Measurements from ENCODE around the gene DGCR6L.
"Not testable (repeated sequence)": the region's sequence is repeated elsewhere in the genome, so short reads cannot be mapped to it uniquely, and the experiment has no call there.

DGCR6L gene

GRCh38 chr22:20273758-20274181 is 46.1 kb downstream of the DGCR6L start:
- DNase-seq = no peak

- no peak for DNase-seq
Observed at GRCh38 chr22:20272700-20273099, 47.2 kb downstream of the DGCR6L start.

- no peak for DNase-seq
Observed at GRCh38 chr22:20272174-20272573, 47.7 kb downstream of the DGCR6L start.

GRCh38 chr22:20271114-20271994 is 48.5 kb downstream of the DGCR6L start:
- DNase-seq = no peak

GRCh38 chr22:20270190-20271113 is 49.4 kb downstream of the DGCR6L start:
- not testable (repeated sequence) for DNase-seq

GRCh38 chr22:20269673-20270072 is 50.2 kb downstream of the DGCR6L start:
- not testable (repeated sequence) for DNase-seq

- not testable (repeated sequence) for DNase-seq
Observed at GRCh38 chr22:20269201-20269600, 50.7 kb downstream of the DGCR6L start.

GRCh38 chr22:20268279-20269012 is 51.4 kb downstream of the DGCR6L start, which contains the start of gene RTN4R:
Gene RTN4R (minus strand): TSS chr22:20268318. CDS start chr22:20268092, 226 bp downstream.
- peak; percentile 59 for DNase-seq

GRCh38 chr22:20267441-20268278 is 52.2 kb downstream of the DGCR6L start:
- peak; percentile 10 for DNase-seq

- DNase-seq = not testable (repeated sequence)
Observed at GRCh38 chr22:20266667-20267440, 53.0 kb downstream of the DGCR6L start.

GRCh38 chr22:20265772-20266666 is 53.8 kb downstream of the DGCR6L start:
- DNase-seq = not testable (repeated sequence)

GRCh38 chr22:20264614-20265452 is 55.0 kb downstream of the DGCR6L start:
- no peak for DNase-seq
